ENCODE results near the gene RTKN.
A peak's percentile ranks its signal among the peaks of the same experiment; 100 is the strongest.

RTKN gene

DNA sequence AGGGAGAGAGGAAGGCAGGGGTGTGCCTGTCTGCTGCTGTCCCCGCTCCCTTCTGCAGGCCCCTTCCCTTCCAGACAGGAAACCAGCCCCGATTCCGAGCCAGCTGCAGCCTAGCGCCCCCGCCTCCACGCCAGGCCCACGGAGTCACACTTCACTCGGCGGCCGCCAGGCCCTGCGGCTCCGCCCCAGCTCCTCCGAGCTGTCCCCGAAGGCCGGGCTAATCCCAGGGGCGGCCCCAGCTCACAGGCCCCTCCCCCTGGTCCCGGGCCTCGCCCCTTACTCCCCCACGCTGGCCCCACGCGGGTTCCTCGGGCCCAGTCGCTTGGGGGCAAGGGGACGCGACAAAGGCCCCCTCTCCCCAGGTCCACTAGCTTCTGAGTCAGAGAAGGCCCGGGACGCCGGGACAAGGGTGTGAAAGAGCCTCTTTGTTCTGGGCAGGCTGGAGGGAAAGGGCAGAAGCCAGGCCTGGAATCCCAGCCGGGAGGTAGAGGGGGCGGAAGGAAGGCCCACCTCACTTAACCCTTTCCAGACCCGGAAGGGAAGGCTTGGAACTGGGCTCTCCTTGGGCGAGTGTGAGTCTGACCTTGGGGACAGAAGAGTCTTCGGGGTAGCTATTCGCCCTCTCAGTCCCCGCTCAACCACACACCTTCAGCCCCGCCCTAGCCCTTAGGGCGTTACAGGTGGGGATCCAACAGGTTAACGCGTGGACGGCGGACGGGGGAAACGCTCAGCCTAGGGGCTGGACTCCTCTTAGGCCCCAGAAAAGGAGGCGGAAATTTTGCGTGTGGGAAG, 1.2 kb downstream of the RTKN start:
- FAIRE-seq = peak; percentile 80
- peak; percentile 90 for DNase-seq (ENCODE audit: extremely low spot score, insufficient read length, low read depth)

GRCh38 chr2:74439803-74440377, 1.8 kb downstream of the RTKN start:
- DNase-seq (ENCODE audit: extremely low spot score, insufficient read length, low read depth) = no peak
- FAIRE-seq = no peak

DNA sequence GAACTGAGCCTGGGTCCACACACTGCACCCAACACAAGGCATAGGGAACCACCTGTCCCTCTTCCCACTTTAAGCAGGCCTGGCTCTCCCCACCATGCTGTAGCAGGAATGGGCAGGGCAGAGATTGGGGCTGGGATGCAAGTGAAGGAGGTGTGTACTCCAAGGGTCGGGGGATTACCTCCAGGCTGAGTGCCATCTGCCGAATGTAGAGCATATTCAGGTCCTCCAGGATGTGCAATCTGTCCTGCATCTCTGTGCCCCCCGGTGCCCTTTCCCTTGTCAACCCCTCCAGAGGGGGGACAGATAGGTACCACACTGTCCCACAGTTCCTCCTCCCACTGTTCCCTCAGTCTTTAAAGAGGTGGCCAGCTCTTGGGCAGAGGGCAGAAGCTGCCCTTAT, 2.4 kb downstream of the RTKN start:
- DNase-seq (ENCODE audit: extremely low spot score, insufficient read length, low read depth) (no peak), FAIRE-seq (no peak)

DNA sequence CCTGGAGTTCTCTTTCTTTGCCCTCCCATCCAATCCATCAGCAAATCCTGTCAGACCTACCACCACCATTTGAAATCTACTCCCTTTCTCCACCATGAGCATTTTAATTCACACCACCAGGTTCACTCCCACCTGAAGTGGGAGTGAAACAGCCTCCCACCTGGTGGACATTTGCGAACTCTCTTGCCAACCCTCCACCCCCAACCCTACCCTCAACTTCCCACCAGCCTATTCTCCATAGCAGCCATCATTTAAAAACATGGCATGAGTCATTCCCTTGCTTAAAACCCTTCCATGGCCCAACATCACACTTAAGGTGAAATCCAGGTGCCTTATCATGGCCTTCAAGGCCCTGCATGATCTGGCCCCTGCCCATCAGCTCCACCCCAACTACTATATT, 3.5 kb downstream of the RTKN start:
- no peak for DNase-seq (ENCODE audit: extremely low spot score, insufficient read length, low read depth)
- no peak for FAIRE-seq

DNA sequence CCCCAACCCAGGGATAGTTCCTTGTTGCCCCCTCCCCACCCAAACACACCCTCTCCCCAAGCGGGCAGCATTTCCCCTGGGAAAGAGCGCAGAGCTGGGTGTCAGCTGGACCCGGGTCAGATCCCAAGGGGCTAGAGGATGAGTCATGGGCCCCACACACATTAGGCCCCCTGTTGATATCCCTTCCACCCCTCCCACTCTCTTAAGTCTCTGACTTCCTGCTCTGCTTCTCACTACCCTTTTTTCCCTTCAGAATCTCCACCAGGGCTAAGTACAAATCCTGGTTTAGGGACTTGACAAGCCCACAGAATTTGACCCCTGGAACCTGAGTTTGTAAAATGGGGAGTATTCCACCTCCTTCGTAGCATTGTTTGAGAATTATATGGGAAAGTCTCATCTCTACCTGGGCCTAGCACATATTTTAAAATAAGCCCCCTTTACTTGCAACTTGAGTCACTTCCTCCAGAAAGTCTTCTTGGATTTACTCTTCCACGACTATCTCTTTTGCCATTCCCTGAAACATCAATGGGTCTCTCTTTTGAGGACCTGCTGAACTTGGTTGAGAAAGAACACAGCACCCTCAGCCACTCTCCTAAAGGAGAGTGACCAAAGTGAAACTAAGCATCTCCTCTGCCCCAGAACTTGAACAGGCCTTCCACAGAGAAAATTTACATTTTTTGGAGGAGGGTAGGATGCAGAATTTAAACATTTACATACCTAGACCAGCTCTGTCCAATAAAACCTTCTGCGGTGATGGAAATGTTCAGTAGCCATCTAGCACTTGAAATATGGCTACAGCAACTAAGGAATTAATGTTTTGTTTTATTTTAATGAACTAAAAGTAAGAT, 4.7 kb downstream of the RTKN start:
- FAIRE-seq (peak; percentile 51), DNase-seq (ENCODE audit: extremely low spot score, insufficient read length, low read depth) (peak; percentile 28)

DNA sequence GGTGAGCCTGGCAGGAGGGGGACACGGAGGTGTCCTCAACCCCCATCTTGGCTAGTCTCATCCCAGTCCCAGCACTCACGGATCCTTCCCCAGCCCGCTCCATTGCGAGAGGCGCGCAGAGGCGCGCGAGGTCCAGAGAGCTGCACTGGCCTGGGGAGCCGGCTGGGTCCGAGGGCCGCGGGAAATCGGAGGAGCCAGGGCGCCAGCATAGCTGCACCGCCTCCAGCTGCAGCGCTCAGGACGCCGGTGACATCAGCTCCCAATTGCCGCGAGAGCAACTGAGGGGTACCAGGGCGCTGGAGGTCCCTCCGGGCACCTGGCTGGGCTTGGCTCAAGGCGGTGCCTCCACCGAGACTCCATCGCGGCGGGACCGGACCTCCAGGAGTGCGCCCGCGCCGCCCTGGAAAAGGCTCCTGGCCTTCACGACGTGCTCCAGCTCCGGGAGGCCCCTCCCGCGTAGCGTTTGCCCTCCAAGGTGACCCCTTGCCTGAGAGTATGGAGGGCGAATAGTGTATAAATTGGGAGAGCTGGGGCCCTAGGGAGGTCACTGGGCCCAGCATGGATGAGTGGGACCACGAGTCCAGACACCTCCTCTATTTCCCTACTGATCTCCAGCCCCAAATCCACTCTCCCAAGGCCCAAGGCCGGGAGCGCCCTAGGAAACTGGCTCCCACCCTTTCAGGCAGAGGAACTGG, 5.5 kb downstream of the RTKN start:
- no peak for DNase-seq (ENCODE audit: extremely low spot score, insufficient read length, low read depth)
- FAIRE-seq = no peak

DNA sequence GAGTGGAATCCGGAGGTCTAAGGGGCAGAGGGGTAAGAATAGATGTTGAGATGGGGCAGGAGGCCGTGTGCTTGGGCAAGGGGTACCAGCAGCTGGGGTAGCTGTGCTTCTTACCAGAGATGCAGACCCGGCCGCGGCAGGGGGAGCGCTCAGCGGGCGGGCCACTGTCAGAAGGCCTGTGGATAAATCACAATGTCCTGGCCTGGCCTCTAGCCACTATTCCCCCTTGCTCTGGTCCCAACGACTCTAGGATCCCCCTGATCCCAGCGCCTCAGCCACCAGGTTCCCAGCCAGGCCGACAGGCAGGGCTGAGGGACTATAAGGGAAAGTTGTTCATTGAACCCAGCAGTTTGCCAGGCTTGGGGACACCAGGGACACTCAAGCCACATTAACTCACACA, 11.2 kb downstream of the RTKN start:
- FAIRE-seq (no peak), DNase-seq (ENCODE audit: extremely low spot score, insufficient read length, low read depth) (no peak)

DNA sequence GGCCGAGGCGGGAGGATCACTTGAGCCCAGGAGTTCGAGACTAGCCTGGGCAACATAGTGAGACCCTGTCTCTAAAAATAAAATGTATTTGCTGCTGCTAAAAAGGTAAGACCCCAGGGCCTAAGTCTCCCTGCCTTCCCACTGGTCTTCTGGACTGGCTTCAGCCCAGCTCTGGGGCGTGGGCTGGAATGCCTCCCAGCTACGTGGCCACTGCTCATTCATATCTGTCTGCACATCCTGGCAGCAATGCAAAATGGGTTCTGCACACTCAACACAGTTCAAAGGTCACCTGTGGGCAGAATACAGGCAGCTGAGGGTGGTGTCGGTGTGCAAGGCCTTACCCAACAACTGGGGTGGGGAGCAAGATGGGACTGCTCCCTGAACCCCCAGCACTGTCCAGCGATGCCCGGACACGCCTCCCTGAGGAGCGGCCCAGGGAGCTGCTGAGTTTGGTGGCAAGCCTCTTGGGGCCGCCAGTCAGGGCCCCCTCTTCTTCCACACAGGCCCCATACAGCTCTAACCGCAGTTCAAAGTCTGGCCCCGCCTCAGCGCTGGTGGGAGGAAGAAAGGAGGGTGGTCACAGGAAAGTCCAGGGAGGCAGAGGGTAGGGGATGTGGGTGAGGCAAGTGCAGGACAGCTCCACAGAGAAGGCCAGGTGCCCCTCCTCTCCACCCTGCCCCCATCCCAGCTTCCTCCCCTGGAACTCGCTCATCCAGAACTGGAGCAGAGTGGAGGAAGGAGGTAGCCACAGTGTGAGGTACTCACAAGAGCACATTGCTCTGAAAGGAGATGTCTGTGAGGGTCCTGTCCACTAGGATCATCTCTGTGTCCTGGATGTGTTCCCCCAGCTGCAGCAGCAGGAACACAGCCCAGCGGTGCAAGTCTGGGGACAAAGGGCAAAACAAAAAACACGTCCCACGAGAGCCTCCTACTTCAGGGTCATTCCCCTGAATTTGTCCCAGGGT, 12.0 kb downstream of the RTKN start:
- no peak for FAIRE-seq
- DNase-seq (ENCODE audit: extremely low spot score, insufficient read length, low read depth) = no peak

DNA sequence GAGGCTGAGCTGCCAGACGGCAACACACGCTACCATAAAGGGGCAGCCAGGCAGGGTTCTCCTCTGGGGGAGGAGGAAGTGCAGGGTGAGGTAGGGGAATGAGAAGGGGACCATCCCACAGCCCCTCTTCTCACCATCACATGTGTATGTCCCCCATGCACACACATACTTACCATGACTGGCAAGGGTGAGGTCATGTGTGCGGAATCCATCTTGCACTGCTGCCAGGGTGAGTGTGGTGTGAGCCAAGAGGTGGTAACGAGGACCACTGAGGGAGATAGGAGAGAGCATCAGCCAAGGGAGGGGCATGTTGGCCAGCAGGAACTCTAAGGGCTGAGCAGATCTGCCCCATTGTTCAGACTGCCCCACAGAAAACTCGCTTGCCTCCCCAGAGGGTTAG, 13.1 kb downstream of the RTKN start:
- FAIRE-seq = no peak
- no peak for DNase-seq (ENCODE audit: extremely low spot score, insufficient read length, low read depth)

DNA sequence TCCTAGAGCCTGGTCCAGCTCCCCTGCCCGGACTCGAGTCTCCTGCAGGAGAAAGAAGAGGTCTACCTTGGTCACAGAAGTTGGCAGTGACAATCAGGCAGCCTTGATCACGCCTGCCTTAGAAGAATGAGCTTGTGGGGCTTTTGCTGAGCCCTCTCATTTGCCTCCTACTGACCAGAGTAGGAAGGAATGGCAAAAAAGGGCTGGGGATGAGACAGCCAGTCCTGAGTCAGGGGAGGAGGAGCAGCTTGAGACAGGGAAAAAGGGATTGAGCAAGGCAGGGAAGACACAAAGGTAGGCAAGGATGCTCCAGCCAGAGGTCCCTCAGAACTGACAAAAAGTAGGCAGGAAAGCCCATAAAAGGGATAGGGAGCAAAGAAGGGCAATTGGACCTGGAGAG, 14.2 kb downstream of the RTKN start:
- DNase-seq (ENCODE audit: extremely low spot score, insufficient read length, low read depth) = no peak
- no peak for FAIRE-seq

DNA sequence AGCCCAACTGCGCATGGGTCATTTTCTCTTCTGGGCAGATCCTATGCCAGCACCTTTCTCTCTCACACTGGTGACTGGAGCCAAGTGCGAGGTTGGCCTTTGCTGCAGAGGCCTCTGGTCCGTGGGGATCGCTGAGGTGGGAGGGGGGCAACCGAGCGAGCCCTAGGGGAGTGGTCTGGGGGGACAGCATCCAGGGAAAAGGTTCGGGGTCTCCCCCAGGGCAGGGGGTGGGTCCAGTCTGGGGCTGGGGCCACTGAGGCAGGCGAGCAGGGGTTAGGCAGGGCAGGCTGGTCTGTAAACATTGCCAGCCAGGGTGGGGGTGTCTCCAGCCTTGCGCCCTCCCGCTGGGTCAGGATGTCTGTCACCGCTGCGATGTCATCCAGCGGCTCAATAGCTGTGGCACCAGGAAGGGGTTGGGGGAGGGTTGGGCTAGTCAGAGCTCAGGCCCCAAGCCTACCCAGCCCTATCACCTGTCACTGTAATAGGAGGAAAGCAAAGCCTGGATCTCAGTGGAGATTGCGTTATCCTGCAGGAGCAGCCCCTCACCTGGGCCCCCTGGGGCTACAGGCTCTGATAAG, 15.5 kb downstream of the RTKN start:
- DNase-seq (ENCODE audit: extremely low spot score, insufficient read length, low read depth) (no peak), FAIRE-seq (no peak)

DNA sequence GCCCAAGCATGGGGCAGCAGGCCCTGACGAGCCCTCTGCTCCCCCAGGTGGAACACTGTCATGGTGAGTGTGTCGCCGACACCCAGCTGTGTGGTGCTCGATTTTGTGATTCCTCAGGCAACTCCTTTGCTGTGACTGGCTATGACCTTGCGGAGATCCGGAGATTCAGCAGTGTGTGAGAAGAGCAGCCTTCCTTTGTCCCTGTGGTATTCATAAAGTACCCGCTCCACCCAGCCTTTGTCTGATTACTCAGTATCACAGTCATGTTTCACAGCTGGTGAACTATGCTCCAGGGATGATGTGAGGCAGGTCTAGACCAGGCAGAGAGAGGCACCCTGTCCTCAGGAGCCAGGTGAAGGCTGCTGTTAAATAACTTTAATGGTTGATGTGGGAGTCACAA, 16.2 kb downstream of the RTKN start:
- no peak for FAIRE-seq
- DNase-seq (ENCODE audit: extremely low spot score, insufficient read length, low read depth) = no peak

DNA sequence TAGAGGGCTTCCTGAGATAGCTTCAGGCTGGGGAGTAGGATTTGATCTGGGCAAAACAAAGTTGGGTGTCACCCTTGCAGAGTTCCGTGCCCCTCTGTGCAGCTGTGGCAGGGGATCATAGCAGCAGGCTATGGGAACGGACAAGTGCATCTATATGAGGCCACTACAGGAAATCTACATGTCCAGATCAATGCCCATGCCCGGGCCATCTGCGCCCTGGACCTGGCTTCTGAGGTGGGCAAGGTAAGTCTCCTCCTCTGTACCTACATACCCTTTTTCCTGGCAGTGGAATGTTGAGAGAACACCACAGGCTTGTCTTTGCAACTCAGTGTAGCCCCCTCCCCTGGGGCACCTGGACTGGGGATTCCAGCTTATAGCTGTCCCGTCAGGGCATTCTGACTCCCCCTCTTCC, 16.7 kb downstream of the RTKN start:
- FAIRE-seq (no peak), DNase-seq (ENCODE audit: extremely low spot score, insufficient read length, low read depth) (no peak)

DNA sequence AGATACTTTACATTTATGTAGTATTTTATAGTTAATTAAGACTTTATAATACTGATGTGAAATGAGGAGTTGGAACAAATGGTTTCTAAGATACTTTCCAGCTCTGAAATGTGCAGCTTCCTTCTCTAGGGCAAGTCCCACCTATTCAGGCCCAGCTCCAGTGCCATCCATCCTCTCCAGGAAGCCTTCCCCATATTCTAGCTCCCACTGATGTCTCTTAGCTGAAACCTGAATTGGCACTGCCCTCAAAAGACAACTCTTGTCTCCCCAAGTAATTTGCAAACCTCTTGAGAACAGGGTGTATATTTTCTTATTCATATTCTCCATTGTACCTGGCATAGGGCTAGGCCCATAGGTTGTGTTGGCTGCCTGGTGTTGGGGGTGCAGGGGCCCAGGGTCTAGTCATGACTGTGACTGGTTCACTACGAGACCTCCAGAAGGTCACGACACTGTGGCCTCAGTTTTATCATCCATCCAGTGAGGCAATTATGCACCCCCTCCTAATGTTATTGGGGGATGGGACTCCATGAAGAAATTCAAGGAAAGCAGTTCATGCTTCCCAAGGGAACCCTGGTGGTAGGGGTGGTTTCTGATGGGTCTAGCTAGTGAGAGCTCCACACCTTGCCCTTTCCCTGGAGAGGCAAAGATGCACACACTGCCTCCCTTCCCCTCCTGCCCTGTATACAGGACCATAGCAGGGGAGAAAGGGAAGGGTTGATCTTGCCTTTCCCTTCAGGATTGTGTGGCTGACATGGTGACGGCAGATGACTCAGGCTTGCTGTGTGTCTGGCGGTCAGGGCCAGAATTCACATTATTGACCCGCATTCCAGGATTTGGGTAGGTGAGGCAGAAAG, 17.4 kb downstream of the RTKN start:
- DNase-seq (ENCODE audit: extremely low spot score, insufficient read length, low read depth) = no peak
- FAIRE-seq = no peak

GRCh38 chr2:74423231-74424095, 18.3 kb downstream of the RTKN start:
- FAIRE-seq (no peak), DNase-seq (ENCODE audit: extremely low spot score, insufficient read length, low read depth) (no peak)

GRCh38 chr2:74421221-74421870, 20.4 kb downstream of the RTKN start, which contains the start of the genes C2orf81 and WDR54:
Gene C2orf81 (minus strand): TSS chr2:74421619. CDS start chr2:74421560, 59 bp downstream.
Gene WDR54 (plus strand): TSS chr2:74421730. CDS start chr2:74422154, 424 bp downstream.
- DNase-seq (ENCODE audit: extremely low spot score, insufficient read length, low read depth) (peak; percentile 93), FAIRE-seq (peak; percentile 93)
